ENCODE results near the gene FBXW7. TPM values are rescaled to one million over a fixed set of nuclear protein-coding genes. Genes with fewer than 3 reads are reported as not detected.

The FBXW7 gene
- total RNA-seq, 1 donor, result 79.5 TPM

DNA sequence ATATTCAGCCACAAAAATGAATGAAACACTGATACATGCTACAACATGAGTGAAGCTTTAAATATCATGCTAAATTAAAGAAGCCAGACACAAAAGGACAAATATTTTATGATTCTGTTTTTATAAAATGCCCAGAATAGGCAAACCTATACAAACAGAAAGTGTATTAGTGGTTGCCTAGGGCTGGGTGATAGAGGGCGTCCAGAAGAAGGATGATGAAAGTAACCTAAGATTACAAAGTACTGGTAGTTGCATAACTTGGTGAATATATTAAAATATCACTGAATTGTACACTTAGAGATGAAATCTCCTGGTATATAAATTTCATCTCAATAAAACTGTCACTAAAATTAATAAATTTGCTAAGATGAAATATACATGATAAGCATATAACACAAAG lies 67.5 kb downstream of the FBXW7 start:
- H3K4me3 ChIP-seq (ENCODE audit: low read depth, low read length), result no peak overlapping the region
- no peak for DNase-seq (ENCODE audit: low read depth)
- TF ChIP-seq, protein P1, sequence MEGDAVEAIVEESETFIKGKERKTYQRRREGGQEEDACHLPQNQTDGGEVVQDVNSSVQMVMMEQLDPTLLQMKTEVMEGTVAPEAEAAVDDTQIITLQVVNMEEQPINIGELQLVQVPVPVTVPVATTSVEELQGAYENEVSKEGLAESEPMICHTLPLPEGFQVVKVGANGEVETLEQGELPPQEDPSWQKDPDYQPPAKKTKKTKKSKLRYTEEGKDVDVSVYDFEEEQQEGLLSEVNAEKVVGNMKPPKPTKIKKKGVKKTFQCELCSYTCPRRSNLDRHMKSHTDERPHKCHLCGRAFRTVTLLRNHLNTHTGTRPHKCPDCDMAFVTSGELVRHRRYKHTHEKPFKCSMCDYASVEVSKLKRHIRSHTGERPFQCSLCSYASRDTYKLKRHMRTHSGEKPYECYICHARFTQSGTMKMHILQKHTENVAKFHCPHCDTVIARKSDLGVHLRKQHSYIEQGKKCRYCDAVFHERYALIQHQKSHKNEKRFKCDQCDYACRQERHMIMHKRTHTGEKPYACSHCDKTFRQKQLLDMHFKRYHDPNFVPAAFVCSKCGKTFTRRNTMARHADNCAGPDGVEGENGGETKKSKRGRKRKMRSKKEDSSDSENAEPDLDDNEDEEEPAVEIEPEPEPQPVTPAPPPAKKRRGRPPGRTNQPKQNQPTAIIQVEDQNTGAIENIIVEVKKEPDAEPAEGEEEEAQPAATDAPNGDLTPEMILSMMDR (IDR thresholded peaks at IDR 0.05; ENCODE audit: insufficient read depth, low read depth, low read length), result no peak

DNA sequence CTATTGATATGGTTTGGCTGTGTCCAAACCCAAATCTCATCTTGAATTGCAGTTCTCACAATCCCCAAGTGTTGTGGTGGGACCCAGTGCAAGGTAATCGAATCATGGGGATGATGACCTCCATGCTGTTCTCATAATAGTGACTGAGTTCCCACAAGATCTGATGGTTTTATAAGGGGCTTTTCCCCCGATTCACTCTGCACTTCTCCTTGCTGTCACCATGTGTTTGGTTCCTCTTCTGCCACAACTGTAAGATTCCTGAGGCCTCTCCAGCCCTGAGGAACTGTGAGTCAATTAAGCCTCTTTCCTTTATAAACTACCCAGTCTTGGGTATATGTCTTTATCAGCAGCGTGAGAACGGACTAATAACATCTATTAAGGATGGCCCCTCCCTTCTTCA lies 68.8 kb downstream of the FBXW7 start:
- TF ChIP-seq, protein P1 (IDR thresholded peaks at IDR 0.05; ENCODE audit: insufficient read depth, low read depth, low read length), result no peak
- DNase-seq (ENCODE audit: low read depth), result no peak
- no peak overlapping the region for H3K4me3 ChIP-seq (ENCODE audit: low read depth, low read length)

DNA sequence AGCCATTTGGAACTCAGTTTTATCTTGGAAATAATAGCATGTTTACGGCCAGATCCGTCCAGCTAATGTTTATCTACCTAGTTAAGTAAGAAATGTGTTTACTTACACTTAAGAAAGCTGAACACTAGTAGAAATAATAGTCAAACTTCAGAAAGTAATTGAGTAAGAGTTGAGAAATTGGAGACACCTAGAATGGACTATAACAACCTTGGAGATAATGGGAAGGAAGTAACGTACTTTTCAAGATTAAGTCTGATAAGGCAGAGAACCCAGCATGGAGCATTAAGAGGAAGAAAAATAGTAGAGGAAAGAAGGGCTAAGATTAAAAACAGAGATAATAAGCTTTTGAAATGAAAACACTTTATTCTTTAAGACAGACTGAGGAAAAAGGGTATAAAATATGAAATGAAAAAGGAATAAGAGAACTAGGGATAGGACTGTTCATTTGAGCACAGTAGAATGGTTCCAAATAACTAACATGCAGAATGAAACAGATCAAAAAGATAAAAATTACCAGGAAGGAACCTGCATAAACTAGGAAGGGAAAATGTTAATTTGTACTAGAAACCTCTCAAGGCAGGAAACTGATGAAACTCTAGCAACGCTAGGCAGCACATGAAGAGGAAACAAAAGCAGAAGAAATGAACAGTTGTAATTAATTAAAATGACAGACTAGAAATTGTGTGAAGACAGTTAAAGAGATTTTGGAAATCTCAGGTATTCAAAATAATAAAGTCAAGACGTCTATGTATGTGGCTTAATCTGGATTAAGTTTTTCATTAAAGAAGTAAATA lies 71.7 kb downstream of the FBXW7 start:
- TF ChIP-seq, protein P1 (IDR thresholded peaks at IDR 0.05; ENCODE audit: insufficient read depth, low read depth, low read length), result no peak
- DNase-seq (ENCODE audit: low read depth), result peak; percentile 33
- no peak overlapping the region for H3K4me3 ChIP-seq (ENCODE audit: low read depth, low read length)

DNA sequence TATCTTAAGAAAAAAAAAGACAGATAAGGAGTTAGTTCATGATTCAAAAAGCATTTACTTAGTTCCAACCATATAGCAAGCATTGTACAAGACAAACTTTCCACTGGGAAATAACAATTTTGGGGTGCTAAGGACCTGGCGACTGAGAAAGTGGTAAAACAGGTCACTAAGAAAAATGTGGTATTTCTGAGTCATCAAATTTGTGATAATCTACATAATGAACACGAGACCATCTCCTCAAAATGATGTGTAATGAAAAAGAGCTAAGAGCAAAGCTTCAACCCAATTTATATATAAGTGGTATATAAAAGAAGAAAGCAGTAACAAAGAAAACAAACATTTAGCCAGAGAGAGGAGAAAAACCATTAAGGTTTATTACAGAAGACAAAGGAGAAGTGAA lies 72.3 kb downstream of the FBXW7 start:
- TF ChIP-seq, protein P1 (IDR thresholded peaks at IDR 0.05; ENCODE audit: insufficient read depth, low read depth, low read length), result no peak
- H3K4me3 ChIP-seq (ENCODE audit: low read depth, low read length), result no peak overlapping the region
- DNase-seq (ENCODE audit: low read depth), result no peak

DNA sequence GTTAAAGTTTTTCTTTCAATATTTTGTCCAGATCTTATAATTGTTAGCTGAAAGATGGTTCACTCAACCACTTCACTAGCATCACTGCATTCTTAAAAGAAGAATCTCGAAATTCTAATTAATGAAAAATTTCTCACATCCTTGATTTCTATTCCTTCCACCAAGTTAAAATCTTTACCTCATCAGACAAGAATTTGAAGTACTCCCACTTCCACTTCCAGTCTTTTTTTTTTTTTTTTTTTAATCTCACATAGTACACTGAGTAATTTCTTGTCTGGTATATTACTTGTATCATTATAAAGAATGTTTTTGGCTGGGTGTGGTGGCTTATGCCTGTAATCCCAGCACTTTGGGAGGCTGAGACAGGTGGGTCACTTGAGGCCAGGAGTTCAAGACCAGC lies 73.2 kb downstream of the FBXW7 start:
- no peak for DNase-seq (ENCODE audit: low read depth)
- H3K4me3 ChIP-seq (ENCODE audit: low read depth, low read length), result no peak overlapping the region
- TF ChIP-seq, protein P1 (IDR thresholded peaks at IDR 0.05; ENCODE audit: insufficient read depth, low read depth, low read length), result no peak

DNA sequence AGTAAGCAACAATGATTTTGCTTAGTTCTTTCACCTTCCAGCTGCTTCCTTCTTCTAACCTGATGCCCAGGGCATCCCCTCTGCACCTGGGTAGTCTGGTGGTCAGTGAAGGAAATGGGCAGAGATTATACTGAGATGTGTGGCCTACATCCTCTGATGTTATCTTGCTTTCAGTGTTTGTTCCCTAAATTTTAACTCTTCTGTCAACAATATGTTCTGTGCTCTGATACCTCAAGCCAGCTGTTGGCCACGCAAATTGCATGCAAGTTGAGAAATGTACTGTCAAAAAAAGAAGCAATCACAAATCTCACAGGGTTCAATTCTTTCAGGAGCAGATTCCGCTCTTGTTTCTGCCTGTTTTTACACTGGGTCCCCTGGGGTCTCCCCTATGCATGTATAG lies 73.8 kb downstream of the FBXW7 start:
- TF ChIP-seq, protein P1 (IDR thresholded peaks at IDR 0.05; ENCODE audit: insufficient read depth, low read depth, low read length), result no peak
- H3K4me3 ChIP-seq (ENCODE audit: low read depth, low read length), result no peak overlapping the region
- no peak for DNase-seq (ENCODE audit: low read depth)

DNA sequence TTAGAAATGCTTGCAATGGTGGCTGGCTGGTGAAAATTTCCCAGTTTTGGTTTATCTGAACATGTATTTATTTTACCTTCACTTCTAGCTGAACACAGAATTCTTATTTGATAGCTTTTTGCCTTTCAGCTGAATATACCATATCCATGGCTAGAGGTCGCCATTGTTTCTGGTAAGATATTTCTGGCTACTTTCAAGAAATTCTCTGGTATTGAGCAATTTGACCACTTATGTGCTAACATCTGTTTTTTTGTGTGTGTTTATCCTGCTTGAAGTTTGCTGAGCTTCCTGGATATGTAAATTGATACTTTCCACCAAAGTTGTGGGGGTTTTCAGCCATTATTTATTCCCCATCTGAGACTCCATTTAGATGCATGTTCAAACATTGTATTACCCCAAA lies 75.4 kb downstream of the FBXW7 start:
- DNase-seq (ENCODE audit: low read depth), result peak; percentile 92
- H3K4me3 ChIP-seq (ENCODE audit: low read depth, low read length), result no peak overlapping the region
- TF ChIP-seq, protein P1 (IDR thresholded peaks at IDR 0.05; ENCODE audit: insufficient read depth, low read depth, low read length), result peak; percentile 42

Data from fibroblast of villous mesenchyme (primary cell).